HepG2 (cell line): ENCODE data around the gene CDH23. TPM values are rescaled to one million over a fixed set of nuclear protein-coding genes. Genes with fewer than 3 reads are reported as not detected.

Source experiments
- ATAC-seq: fragments of 200-7000 bp; cut with Tn5 transposase; 3 replicates; pipeline ENCODE4 v1.9.1; 2020; ENCODE audit warnings: mild to moderate bottlenecking, moderate library complexity
- BruUV-seq: library from RNA; stranded (reverse); fragments of 400-500 nt; replicated peaks from 2 replicates; lab custom pipeline; 2021; lab: Mats Ljungman, UMichigan
- CTCF ChIA-PET: fragments of 300-600 bp; formaldehyde crosslinking; extraction: SDS; loops from one replicate; lab custom pipeline; 2021; ENCODE audit warnings: low total read pairs, inconsistent platforms, low intra/inter-chr PET ratio; lab: Yijun Ruan, JAX
- POLR2A ChIA-PET: fragments of 350-600 bp; sonication (Branson Sonifier 250); formaldehyde crosslinking; loops from one replicate; lab custom pipeline; 2020; ENCODE audit warnings: antibody characterized with exemption, inconsistent platforms; lab: Yijun Ruan, JAX
- DNase-seq: peaks from one replicate; pipeline ENCODE4 v3.0.0-alpha.2; 2015; ENCODE audit warnings: low spot score
- FAIRE-seq: peaks from 3 replicates; lab custom pipeline; 2011; peaks lifted over from hg19 to GRCh38; lab: Jason Lieb, UNC
- H2AFZ ChIP-seq: one replicate; pipeline ENCODE4 v1.6.1; 2011; ENCODE audit warnings: low read length, inconsistent platforms
- H3K27ac ChIP-seq: fragments of 300-600 bp; 3 replicates; pipeline ENCODE4 v1.8.0; 2011; ENCODE audit warnings: mixed run types, mild to moderate bottlenecking, mixed read lengths, low read length, inconsistent platforms; ENCODE audit not compliant: insufficient read depth; ENCODE audit errors: extremely low read length
- H3K27me3 ChIP-seq, 2 experiments: fragments of 200-600 bp in 1 of 2; 2 replicates in 1 of 2; 3 replicates in 1 of 2; pipeline versions ENCODE4 v1.6.0 to v1.8.0; 2011; ENCODE audit warnings: low read length in 2 of 2, mild to moderate bottlenecking in 2 of 2, moderate library complexity in 2 of 2, inconsistent platforms in 1 of 2; ENCODE audit not compliant: insufficient read depth in 2 of 2, control insufficient read depth in 1 of 2
- H3K36me3 ChIP-seq, 2 experiments: fragments of 200-600 bp in 1 of 2; replicated peaks in 1 of 2; 2 replicates in 1 of 2; 3 replicates in 1 of 2; pipeline versions ENCODE4 v1.5.1 to v1.8.0; 2011; ENCODE audit warnings: low read length in 2 of 2, inconsistent platforms in 1 of 2; ENCODE audit not compliant: insufficient read depth in 2 of 2, control insufficient read depth in 1 of 2
- H3K4me1 ChIP-seq: 2 replicates; pipeline ENCODE4 v1.5.1; 2012; ENCODE audit warnings: low read length, inconsistent platforms; ENCODE audit not compliant: insufficient read depth
- H3K4me2 ChIP-seq: 2 replicates; pipeline ENCODE4 v1.6.0; 2011; ENCODE audit warnings: low read depth, low read length, inconsistent platforms
- H3K4me3 ChIP-seq, 3 experiments: fragments of 200-600 bp in 1 of 3; sonication (generic), shearing (Covaris generic) in 1 of 3; replicated peaks in 1 of 3; 2 replicates each; pipeline ENCODE4 v1.5.1; 2011 to 2016; ENCODE audit warnings: low read length in 3 of 3, inconsistent platforms in 2 of 3, low read depth in 2 of 3, mild to moderate bottlenecking in 2 of 3, control low read depth in 1 of 3, mixed read lengths in 1 of 3; ENCODE audit not compliant: insufficient read depth in 1 of 3
- H3K79me2 ChIP-seq: one replicate; pipeline ENCODE4 v1.6.1; 2011; ENCODE audit warnings: low read length, inconsistent platforms; ENCODE audit not compliant: insufficient read depth
- H3K9ac ChIP-seq: 2 replicates; pipeline ENCODE4 v1.6.0; 2011; ENCODE audit warnings: mild to moderate bottlenecking, low read depth, low read length, inconsistent platforms; ENCODE audit not compliant: insufficient read depth
- H3K9me3 ChIP-seq: 2 replicates; pipeline ENCODE4 v1.5.1; 2012; ENCODE audit warnings: mild to moderate bottlenecking, low read length
- H4K20me1 ChIP-seq: 2 replicates; pipeline ENCODE4 v1.6.0; 2011; ENCODE audit warnings: inconsistent platforms, mild to moderate bottlenecking, low read length, moderate library complexity; ENCODE audit not compliant: insufficient read depth
- HES4 ChIP-seq: sonication (generic); formaldehyde crosslinking; IDR thresholded peaks from 2 replicates; pipeline ENCODE4 v1.9.0; 2021; ENCODE audit warnings: mild to moderate bottlenecking, missing genetic modification reagents, borderline replicate concordance
- RARG ChIP-seq: sonication (generic); formaldehyde crosslinking; IDR thresholded peaks from 2 replicates; pipeline ENCODE4 v1.4.0; 2020; ENCODE audit warnings: low read depth, mild to moderate bottlenecking, missing genetic modification reagents
- RXRA ChIP-seq: sonication (generic); formaldehyde crosslinking; IDR thresholded peaks from 2 replicates; pipeline ENCODE4 v1.5.1; 2020; ENCODE audit warnings: missing genetic modification reagents
- SRY ChIP-seq: sonication (generic); formaldehyde crosslinking; IDR thresholded peaks from 2 replicates; pipeline ENCODE4 v1.8.0; 2022; ENCODE audit warnings: mild to moderate bottlenecking, missing genetic modification reagents
- TBX2 ChIP-seq: sonication (generic); formaldehyde crosslinking; IDR thresholded peaks from 2 replicates; pipeline ENCODE4 v1.5.0; 2020; ENCODE audit warnings: missing genetic modification reagents, mild to moderate bottlenecking, borderline replicate concordance
- ZC3H13 ChIP-seq: sonication (generic); formaldehyde crosslinking; IDR thresholded peaks from 2 replicates; pipeline ENCODE4 v1.8.1; 2023; ENCODE audit warnings: mild to moderate bottlenecking, missing genetic modification reagents, moderate library complexity
- ZNF138 ChIP-seq: sonication (generic); formaldehyde crosslinking; IDR thresholded peaks from 2 replicates; pipeline ENCODE4 v1.5.0; 2020; ENCODE audit warnings: mild to moderate bottlenecking, low read depth, missing genetic modification reagents
- ZNF570 ChIP-seq: sonication (generic); formaldehyde crosslinking; IDR thresholded peaks from 2 replicates; pipeline ENCODE4 v1.4.0; 2020; ENCODE audit warnings: mild to moderate bottlenecking, missing genetic modification reagents, borderline replicate concordance
- ZNF768 ChIP-seq: sonication (generic); formaldehyde crosslinking; IDR thresholded peaks from 2 replicates; pipeline ENCODE4 v1.4.0; 2020; ENCODE audit warnings: missing genetic modification reagents
- ZNF780A ChIP-seq: sonication (generic); formaldehyde crosslinking; IDR thresholded peaks from 2 replicates; pipeline ENCODE4 v1.8.0; 2022; ENCODE audit warnings: mild to moderate bottlenecking, missing genetic modification reagents, moderate library complexity
- WGBS: methylation state at CpG from one replicate; pipeline ENCODE4 v1.1.6; 2017; ENCODE audit warnings: low lambda C conversion rate; 5-methylcytosine and 5-hydroxymethylcytosine counted together
- in situ Hi-C: cut with HindIII; loops from 2 replicates; pipeline ENCODE4 v1.10.0; 2017; ENCODE audit warnings: low pct_unique_long_range_greater_than_20kb; ENCODE audit not compliant: extremely low pct_ligation_motif_present
- intact Hi-C: fragments of 100-400 bp; cut with micrococcal nuclease; formaldehyde crosslinking; loops from one replicate; pipeline ENCODE4 v1.10.0; 2022; ENCODE audit not compliant: unreplicated experiment
- polyA plus RNA-seq, 8 experiments: library from polyadenylated mRNA; depleted of rRNA in 3 of 8; stranded (reverse) in 7 of 8; unstranded in 1 of 8; fragments of >200 nt; fragmentation: Illumina TruSeq in 4 of 8; extraction: Trizol in 4 of 8; gene quantifications; 2 replicates each; pipeline versions ENCODE4 v1.2.1 to v1.2.3, GENCODE V29; 2011 to 2016; ENCODE audit warnings: low read depth in 4 of 8, missing spikeins in 1 of 8, mixed read lengths in 1 of 8; ENCODE audit not compliant: insufficient read depth in 1 of 8
- total RNA-seq, 5 experiments: library from RNA; depleted of rRNA; stranded (reverse); fragments of >200 nt; fragmentation: Illumina TruSeq; extraction: Trizol; gene quantifications; 2 replicates each; pipeline ENCODE4 v1.2.3, GENCODE V29; 2016; ENCODE audit warnings: low read depth in 1 of 5
- TF ChIP-seq, protein P1 (sequence below): sonication (generic); formaldehyde crosslinking; conservative IDR thresholded peaks from 2 replicates; pipeline ENCODE4 v1.4.0; 2020; ENCODE audit warnings: missing genetic modification reagents

The CDH23 gene
- total and polyA plus RNA-seq, 2 of the 13 experiments (the other 11 are each of a cell fraction or from before 2014, with no cell fraction given): 0.13 TPM; not detected in 1

DNA sequence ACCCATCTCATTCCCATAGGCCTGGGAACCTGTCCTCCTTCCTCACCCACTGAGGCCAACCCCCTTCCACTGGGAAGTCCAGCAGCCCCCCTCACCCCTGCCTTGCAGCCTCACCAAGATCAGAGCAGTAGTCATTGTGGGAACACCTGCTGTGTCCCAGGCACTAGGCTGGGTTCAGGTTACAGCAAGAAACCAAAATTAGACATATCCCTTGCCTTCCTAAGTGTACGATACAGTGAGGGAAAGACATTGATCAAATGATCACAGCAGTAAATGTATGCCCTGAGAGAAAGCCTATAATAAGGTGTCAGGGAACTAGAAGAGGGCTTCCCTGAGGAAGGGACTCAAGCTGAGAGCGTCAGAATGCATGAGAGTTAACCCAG is 339.8 kb downstream of the CDH23 start:
- no peaks in the 10 kb centered on the region for H3K9me3 ChIP-seq
- no peaks in the 10 kb centered on the region for H3K79me2 ChIP-seq
- no peak overlapping the region for H3K27ac ChIP-seq
- H3K4me1 ChIP-seq: 0 out of 2 replicates have a peak, but pooled peaks cover 9% of the 10 kb centered on the region
- FAIRE-seq (no peak), DNase-seq (no peak), ATAC-seq (no peak)
- in situ Hi-C loops: no loop called here
- H3K9ac ChIP-seq: no peak overlapping the region
- H3K27me3 ChIP-seq: peaks cover 8 to 48% of the 10 kb centered on the region in 2 experiments; a peak in 4 of 5 replicates
- ChIA-PET POLR2A (no interaction called here), CTCF (no interaction called here)
- TF ChIP-seq HES4 (CRISPR knock-in tag): no peak
- no peak for TF ChIP-seq RXRA (CRISPR knock-in tag)
- no peak for TF ChIP-seq TBX2 (CRISPR knock-in tag)
- TF ChIP-seq, protein P1, sequence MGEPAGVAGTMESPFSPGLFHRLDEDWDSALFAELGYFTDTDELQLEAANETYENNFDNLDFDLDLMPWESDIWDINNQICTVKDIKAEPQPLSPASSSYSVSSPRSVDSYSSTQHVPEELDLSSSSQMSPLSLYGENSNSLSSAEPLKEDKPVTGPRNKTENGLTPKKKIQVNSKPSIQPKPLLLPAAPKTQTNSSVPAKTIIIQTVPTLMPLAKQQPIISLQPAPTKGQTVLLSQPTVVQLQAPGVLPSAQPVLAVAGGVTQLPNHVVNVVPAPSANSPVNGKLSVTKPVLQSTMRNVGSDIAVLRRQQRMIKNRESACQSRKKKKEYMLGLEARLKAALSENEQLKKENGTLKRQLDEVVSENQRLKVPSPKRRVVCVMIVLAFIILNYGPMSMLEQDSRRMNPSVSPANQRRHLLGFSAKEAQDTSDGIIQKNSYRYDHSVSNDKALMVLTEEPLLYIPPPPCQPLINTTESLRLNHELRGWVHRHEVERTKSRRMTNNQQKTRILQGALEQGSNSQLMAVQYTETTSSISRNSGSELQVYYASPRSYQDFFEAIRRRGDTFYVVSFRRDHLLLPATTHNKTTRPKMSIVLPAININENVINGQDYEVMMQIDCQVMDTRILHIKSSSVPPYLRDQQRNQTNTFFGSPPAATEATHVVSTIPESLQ (CRISPR knock-in tag): no peak
- no peak for TF ChIP-seq RARG (CRISPR knock-in tag)
- no peak for TF ChIP-seq ZNF570 (CRISPR knock-in tag)
- no peak for TF ChIP-seq ZNF780A (CRISPR knock-in tag)
- no peak for TF ChIP-seq SRY (CRISPR knock-in tag)
- no peak for TF ChIP-seq ZNF768 (CRISPR knock-in tag)
- TF ChIP-seq ZC3H13: no peak
- no peak for TF ChIP-seq ZNF138
- H3K36me3 ChIP-seq: no peaks in the 10 kb centered on the region
- intact Hi-C loops: no loop called here
- no peak overlapping the region for H3K4me3 ChIP-seq
- H2AFZ ChIP-seq: no peak overlapping the region
- 37% methylated on average over 2 of the region's 2 CpGs for WGBS
- H4K20me1 ChIP-seq: no peaks in the 10 kb centered on the region
- BruUV-seq: no TSS peak
- no peak overlapping the region for H3K4me2 ChIP-seq
